Measurements from ENCODE around the gene SUGCT. TPM values are rescaled to one million over a fixed set of nuclear protein-coding genes. Genes with fewer than 3 reads are reported as not detected.
"Not testable (repeated sequence)": the region's sequence is repeated elsewhere in the genome, so short reads cannot be mapped to it uniquely, and the experiment has no call there.

Gene SUGCT
- total RNA-seq, 1 donor from 2014 or later, result 0.79 TPM

DNA sequence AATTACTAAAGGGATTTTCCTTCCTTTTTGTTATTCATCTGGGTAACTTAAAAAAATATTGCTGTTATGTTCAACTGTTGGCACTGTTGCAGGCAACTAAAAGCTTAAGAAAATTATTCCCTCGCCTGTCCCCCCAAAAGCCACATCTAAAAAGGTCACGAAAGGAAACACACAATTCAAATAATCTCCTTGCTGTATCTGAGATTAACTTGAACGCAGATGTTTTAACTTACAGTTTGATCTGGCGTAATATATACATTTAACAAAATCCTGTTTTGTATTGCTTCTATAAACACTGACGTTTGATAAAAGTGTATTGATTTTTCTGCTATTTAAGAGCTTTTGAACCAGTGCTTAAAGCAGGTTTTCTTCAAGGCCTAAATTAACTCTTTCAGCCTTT lies 432.1 kb downstream of the SUGCT start:
- no peak for DNase-seq (ENCODE audit: low read depth in 2 of 2)

DNA sequence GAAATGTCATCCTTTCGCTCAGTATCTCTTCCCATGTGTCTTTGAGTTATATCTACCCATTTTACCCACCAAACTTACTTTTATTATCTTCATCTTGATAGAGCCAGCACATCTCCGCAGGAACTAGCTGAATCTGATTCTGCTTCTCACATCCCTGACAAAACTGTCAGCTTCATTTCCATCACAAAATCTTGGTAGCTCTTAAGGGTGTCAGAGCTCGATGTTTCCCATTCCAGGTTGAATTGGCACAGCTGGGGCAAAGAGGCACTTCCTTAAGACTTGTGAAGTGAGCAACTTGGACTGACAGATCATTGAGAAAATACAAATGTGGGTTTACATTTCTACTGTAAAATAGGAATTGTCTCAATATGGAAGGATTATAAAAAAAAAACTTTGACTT lies 434.5 kb downstream of the SUGCT start:
- no peak for DNase-seq (ENCODE audit: low read depth in 2 of 2)

DNA sequence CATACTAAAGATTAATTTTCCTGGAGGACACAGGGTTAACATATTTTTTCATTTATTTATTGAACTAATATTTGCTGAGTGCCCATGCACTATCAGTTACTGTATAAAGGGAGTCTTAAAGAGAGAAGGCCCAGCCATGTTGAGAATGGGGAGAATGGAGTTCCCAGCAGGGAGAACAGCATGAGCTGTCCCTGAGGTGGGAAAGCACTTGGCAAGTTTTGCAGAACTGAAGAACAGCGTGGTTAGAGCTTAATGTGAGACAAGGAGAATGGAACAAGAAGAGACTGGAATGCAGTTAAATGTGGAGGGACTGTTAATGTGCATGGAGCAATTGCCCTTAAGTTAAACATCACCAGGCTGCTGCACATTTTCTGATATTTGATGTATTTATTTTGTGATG lies 435.4 kb downstream of the SUGCT start:
- DNase-seq (ENCODE audit: low read depth in 2 of 2), result no peak

DNA sequence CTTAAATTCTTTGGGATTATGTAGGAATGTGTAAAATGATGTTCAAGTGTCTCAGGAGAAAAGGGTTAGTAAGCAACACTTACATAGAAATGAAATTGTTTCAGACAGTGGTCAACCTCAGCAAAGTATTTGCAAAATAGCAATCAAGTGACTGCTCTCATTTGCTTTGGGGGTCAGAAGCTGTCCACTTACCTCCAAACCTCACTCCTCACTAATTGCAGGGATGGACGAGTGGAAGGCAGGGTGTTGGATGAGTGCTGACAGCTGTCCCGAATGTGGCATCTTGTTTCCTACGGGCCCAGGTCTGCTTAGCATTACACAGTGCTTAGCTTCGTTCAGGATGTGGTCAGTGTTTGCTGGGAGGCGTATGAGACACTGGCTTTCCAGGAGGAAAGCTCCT lies 437.0 kb downstream of the SUGCT start:
- no peak for DNase-seq (ENCODE audit: low read depth in 2 of 2)

DNA sequence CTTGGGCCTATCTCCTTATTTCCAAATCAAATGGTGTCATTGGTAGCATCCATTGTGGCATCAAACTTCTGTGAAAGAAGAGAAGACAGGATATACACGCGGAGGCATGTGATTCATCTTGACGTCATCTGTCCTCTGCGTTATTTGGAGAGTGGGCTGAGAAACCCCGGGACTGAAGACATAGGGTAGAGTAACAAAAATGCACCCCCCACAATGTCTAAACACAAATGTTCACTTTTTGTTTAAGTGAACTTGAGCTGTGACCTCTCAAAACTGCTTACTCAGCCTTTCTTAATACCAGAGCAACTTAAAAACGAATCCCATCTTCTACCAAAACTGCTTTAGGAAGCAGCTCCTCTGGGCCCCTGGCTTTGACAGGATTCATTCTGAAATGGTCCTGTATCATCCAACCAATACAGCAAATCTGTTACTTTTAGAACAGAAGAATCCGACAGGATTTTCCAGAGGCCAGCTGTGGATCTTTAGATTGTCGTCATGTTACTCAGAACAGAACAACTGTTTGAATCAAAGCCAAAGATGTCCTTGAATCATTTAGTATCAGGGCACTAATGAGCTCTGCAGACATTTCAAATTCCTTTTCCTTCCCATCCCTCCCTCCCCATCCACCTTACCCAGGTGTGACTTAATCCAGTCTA lies 438.1 kb downstream of the SUGCT start:
- DNase-seq (ENCODE audit: low read depth in 2 of 2), result peak in 1 of 2 donors; percentile 3

DNA sequence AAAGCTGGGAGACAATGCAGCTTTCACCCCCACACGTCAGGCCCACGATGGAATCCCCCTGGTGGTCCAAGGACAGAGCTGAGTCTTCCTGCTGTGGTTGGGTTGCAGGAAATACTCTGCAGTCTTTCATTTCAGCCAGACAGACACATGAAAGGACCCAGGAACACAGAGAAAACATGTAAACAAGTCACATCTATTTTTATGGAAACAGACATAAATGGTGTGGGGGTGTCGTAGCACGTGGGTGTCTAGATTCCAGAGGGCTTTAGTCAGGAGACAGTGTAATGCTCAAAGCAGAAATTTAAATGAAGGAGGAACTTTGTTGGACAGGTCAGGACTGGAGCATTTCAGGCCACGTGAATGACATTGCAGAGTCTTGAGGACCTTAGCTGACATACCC lies 444.6 kb downstream of the SUGCT start:
- DNase-seq (ENCODE audit: low read depth in 2 of 2), result no peak

DNA sequence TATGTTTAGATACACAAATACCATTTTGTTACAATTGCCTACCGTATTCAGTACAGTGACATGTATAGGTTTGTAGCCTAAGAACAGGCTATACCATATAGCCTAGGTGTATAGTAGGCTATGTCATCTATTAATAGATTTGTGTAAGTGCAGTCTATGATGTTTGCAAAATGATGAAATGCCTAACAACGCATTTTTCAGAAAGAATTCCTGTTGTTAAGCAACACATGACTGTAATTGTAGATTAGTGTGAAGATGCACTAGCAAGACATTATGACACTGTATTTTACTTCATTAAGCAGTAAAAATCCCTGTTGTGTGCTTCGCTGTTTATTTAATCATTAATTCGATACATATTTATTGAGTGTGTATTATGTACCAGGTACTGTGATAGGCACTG lies 446.0 kb downstream of the SUGCT start:
- DNase-seq (ENCODE audit: low read depth in 2 of 2), result no peak

DNA sequence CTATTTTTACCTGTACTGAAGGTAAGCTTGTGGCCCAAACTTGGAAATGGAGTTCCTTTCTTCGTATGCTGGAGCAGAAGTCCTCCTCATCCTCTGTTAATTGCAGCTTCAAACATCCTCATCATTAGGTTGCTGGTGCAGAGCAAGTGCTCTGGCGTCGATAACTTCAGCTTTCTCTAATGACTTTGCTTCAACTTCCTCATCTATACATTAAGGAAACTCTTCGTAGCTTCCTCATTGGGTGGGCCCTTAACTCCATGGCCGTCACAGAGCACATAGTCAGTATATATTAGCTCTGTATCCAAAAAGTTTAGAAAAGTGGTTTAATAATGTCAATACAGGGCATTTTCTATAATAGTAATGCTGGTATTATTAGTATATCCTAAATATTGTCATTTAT lies 447.7 kb downstream of the SUGCT start:
- DNase-seq (ENCODE audit: low read depth in 2 of 2), result no peak

DNA sequence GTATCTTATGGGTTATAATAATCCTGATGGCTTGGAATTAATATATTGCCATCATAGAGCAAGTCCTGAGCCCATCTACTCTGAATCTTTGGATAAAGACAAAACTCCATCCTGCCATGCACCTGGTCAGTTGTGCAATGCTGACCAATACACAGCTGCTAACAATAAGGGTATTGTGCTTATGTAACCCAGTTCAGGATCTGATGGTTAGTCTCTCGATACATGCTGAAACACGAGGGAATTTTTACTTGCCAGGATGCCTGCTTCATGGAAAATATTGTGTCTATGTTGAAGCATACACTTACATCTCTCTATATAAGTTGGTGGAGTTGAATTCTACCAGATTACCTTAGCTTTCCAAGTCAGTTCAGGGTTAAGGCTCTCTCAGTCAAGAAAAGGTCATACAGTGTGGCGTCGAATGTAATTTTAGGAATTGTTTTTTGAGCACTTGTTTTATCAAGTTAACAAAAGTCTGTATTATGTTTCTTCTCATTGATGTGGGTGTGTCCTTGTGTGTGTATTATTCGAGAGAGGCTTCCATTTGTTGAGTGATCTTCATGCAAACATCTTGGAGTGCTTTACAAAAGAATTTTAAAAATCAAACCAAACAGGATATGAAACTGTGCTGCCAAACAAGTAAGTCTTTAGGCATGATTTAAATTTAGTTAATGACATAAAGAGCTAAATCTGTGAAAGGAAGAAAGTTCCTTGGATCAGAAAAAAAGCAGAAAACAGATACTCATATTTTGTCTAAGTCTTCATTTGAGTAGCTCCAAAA lies 449.1 kb downstream of the SUGCT start:
- DNase-seq (ENCODE audit: low read depth in 2 of 2), result no peak

DNA sequence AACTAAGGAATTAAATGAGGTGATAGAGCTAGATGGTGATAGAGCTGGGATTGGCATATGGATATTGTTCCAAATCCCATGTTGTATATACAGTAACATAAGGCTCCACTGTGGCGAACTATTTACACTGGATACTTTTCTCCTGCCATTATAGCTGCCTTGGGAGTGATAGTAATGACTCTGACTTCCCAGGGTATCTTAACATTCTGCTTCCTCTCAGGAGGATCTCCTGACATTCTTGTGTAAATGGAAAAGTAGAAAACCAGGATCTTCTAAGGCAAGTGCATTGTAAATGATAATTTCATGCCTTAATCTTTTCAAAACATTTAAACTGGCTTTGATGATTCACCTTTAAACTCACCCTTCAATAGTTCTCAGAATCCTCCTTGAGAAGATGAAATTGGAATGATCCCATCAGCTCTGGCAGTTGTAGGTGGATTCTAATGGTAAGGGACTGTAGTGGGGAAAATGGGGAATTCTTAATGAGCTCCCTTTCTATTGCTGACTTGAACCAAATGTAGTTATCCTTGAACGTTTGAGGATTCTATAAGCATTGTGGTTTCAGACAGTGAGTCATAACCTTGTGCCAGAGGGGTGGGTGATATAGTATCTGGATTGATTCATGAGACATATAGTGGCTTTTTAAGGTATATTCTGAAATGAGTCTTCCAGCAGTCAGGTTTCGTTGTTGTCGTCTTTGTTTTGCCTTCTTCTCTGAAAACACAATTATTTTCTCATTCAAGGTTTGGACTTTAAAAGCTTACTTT lies 450.0 kb downstream of the SUGCT start:
- no peak for DNase-seq (ENCODE audit: low read depth in 2 of 2)

DNA sequence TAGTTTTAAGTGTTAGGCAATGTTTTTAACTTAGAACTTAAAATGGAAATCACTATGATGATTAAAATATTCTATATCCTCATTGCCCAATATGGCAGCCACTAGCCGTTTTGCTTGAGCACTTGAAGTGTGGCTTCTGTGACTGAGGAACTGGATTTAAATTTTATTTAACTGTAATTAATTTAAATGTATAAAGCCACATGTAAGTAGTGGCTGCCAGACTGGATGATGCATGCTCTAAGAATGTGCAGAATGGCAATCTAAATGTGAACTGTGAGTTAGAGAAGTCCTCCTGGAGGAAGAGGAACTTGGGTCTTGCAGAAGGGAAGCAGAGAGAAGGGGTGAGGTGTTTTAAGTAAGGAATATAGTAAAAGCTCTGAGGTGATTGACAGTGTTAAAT lies 451.4 kb downstream of the SUGCT start:
- peak in 1 of 2 donors; percentile 34 for DNase-seq (ENCODE audit: low read depth in 2 of 2)

DNA sequence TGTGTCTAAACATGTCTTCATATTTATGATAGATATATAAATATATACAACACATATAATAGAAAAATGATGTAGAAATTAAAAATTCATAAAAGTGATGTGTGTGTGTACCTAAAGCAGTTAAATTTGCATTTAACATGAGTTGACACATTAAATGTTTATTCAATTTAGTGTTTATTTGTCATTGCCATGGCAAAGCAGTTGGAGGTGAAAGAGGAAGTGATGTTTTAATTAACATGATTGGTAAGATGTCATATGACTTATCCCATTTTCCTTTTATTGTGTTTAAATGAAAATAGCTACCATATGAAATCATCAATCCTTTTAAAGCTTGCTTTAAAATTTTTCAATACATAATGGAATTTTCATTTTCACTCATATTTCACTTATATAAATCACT lies 452.6 kb downstream of the SUGCT start:
- no peak for DNase-seq (ENCODE audit: low read depth in 2 of 2)

DNA sequence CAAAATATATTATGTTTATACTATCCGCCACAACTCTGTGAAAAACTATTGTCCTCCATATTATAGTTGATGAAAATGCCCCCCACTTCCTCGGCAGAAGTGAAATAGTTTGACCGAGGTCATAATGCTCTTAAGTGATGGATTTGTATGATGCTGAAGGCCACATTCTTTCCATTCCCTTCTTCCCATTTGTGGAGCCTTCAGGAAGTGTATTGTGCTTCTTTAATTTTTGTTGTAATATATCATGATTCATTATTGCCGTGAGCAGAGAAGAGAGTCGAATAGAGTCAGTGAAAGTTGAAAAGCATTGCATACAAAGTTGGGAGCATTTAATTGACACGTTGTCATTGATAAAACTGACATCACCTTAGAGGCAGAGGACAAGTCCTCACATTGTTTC lies 460.3 kb downstream of the SUGCT start:
- no peak for DNase-seq (ENCODE audit: low read depth in 2 of 2)

DNA sequence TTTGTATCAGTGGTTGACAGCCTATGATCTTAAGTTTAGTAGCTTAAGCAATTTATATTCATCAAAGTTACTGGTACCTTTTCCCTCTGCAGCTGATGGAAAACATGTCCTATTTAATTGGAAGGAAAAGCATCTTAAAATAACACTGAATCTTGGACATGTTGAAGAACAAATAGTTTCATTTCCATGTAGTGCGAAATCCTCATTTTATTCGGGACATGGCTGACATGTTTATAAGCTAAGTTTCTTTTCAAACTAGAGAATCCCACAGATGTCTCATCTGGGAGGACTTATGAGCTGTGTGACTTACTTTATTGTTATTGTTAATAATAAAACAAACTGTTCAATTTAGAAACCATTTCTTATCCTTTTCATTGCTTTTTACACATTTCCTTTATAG lies 461.0 kb downstream of the SUGCT start:
- DNase-seq (ENCODE audit: low read depth in 2 of 2), result no peak

DNA sequence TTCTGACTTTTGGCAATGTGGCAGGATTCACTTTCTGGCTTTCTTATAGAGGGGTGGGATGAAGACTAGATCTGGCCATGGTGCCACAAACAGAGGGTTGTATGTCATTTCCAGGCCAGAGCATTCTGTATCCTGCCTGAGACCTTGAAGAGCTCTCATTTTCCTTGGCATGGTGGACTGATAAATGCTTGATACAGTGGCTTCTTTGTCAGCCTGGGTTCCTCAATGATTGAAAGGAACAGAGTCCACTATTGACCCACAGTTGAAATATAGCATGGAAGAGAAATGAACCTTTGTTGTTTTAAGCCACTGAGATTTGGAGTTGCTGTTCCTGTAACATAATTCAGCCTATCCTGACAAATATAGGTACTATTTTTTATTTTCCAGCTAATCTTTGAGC lies 462.7 kb downstream of the SUGCT start:
- no peak for DNase-seq (ENCODE audit: low read depth in 2 of 2)

DNA sequence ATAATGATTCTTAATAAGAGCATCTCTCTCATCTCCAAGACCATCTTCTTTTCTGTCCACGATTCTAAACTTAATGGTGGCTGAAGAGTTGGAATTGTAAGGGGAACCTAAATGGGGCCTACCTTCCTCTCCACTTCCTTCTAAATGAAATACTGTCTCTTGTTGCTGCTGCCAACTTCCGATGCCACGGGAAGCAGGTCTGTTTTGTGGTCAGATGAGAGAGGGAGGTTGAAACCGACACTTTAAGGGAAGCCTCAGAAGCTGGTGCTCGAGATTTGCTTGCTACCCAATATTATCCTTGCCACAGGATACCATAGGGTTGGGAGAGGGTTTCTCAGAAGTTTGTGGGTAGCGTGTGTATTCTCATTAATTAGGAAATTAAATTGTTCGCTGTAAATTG lies 464.1 kb downstream of the SUGCT start:
- no peak for DNase-seq (ENCODE audit: low read depth in 2 of 2)

DNA sequence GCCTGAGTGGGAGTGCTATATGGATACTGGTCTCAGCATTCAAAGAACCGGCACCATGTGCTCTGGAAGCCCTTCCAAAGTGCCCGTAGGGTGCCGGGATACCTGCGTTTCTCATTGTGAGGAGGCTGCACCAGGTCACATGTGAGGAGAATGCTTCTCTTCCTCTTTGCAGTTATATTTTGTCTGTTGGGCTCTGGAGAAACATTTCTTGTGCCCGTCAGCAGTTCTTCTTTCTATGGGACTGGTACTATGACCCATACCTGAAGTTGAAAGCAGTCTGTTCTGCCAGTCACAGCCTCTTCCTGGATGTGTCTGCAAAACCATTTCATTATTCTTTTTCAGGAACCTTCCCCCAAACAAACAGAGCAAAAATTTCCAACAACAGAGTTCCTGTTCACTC lies 465.0 kb downstream of the SUGCT start:
- DNase-seq (ENCODE audit: low read depth in 2 of 2), result no peak

DNA sequence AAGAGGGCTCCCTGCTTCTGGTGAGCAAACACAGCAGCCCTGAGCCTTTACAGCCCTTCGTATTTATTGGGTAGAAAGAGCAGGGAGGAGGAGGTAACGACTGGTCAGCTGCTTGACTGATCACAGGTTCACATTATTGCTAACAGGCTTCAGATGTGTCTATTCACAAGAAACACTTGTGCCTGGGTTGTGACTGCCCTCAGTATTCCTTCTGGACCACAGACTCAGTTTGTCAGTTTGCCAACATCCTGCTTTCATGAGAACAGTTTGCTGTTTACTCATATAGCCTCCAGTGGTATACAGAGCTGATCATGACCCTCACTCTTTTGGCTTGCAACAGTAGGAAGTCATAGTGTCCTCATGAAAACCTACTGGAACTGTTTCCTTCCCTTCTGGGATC lies 467.5 kb downstream of the SUGCT start:
- not testable (repeated sequence) for DNase-seq (ENCODE audit: low read depth in 2 of 2)

DNA sequence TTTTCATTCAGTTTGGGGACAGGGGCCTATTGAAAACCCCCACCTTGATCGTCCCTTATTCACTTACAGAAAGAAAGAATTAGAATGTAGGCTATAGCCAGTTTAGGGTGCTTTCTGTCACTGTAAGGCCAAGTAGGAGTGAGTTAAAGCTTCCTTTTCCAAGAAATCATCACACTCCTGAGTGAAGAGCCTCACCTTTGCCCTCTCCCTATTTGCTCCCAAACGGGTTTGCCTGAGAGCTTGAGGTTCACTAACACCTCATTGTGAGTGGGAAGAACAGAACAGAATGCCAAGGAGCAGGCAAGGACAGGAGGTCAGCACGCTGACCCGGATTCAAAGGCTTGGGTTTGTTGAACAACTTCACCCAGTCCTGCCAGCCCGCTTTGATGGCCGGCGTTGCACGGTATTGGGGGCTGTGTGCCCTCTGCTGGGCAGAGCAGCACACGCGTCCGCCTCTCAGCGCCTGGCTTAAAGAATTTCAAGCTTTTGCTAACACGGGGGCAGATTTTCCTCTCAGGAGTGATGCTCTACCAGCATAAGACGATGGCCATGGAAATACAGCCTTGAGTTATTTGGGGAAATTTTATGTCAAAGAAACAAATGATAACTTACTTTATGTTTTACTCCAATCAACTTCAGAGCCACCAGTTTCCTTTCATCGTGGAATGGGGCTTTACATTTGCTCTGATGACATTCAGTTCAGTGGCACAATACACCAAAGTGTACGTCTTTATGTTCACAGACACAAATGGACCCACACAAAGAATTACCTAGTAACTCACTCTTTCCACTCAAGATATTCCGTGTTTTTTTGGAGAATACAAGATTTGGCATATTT lies 470.0 kb downstream of the SUGCT start:
- peak; percentile 60 to 67 for DNase-seq (ENCODE audit: low read depth in 2 of 2)

DNA sequence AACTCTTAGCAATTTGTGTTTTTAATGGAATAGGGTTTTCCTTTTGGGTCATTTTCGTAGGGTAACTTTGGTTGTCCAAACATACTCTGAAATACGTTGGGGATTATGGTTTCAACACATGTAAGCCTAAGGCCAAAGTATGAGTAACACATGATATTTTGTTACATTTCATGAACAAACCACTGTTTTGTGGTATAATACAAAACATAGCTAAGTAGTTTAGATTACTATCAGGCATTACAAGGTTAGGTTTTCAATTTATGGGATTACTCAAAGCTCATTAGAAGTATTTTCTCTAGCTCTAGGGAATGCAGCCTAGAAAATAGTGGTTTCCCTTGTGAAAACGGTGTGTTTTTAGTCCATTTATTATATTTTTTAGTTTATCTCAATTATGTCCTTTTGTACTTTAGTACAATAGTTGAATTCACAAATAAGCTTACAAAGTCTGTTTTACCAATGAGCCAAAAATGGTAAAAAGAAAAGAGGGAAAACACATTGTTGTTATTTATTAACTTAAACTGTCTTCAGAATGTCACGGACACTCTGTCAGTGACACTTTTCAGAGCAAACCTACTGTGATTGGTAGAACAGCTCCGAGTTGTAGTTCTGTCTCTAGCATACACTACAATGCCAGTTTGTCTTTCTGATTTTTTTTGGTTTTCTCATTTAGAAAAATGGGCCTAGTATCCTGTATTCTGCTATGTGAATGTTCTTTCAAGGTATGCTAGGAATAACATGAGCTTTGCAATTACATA lies 473.7 kb downstream of the SUGCT start:
- no peak for DNase-seq (ENCODE audit: low read depth in 2 of 2)

DNA sequence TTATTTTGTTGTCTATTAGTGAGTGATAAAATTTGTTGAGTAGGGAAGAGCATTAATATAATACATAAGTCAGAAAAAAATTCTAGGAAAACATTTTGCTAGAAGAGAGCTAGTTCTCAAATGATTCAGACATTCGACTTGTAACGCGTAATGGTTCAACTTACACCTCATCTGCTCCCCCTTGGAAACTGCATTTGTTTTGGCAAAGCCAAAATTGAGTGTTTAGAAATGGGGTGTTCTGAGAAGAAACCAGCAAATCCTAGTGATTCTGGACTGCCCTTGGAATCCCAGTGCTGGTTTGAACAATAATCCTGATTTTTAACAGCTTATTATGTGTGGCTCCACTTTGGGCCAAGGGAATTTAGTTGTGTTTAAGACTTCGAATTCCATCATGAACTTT lies 475.7 kb downstream of the SUGCT start:
- no peak for DNase-seq (ENCODE audit: low read depth in 2 of 2)

All from lung microvascular endothelial cell (primary cell).